ENCODE results near the gene PSME3. TPM values are rescaled to one million over a fixed set of nuclear protein-coding genes. Genes with fewer than 3 reads are reported as not detected.

Gene PSME3
- total and polyA plus RNA-seq, 4 donors = 25.0 to 55.3 (median 39.8) TPM

GRCh38 chr17:42848093-42848492 lies 14.9 kb downstream of the PSME3 start:
- no peak overlapping the region for H3K9ac ChIP-seq (ENCODE audit: low read depth in 1 of 2, low read length in 2 of 2)
- no peak for DNase-seq (ENCODE audit: low spot score)
- TF ChIP-seq ATF3 (IDR thresholded peaks at IDR 0.05) (no peak), MAX (IDR thresholded peaks at IDR 0.05) (no peak), GABPA (IDR thresholded peaks at IDR 0.05 in 1 of 2, conservative IDR thresholded peaks at IDR 0.05 in 1 of 2) (no peak), FOXA1 (IDR thresholded peaks at IDR 0.05) (no peak), JUND (IDR thresholded peaks at IDR 0.05) (no peak), YY1 (IDR thresholded peaks at IDR 0.05) (no peak), HNF4G (IDR thresholded peaks at IDR 0.05) (no peak), CTCF (IDR thresholded peaks at IDR 0.05; ENCODE audit: low read depth, low read length, missing input control) (no peak), FOXA2 (IDR thresholded peaks at IDR 0.05) (no peak)
- no peaks in the 10 kb centered on the region for H3K9me3 ChIP-seq (ENCODE audit: control insufficient read depth in 4 of 4, low read length in 3 of 4)
- 87% methylated on average over 3 of the region's 3 CpGs for WGBS
- H3K27me3 ChIP-seq (ENCODE audit: control insufficient read depth in 4 of 4, insufficient read depth in 4 of 4, low read length in 3 of 4) = no peaks in the 10 kb centered on the region
- no peak overlapping the region for H3K4me3 ChIP-seq (ENCODE audit: low read depth in 1 of 3, low read length in 3 of 3)
- H3K27ac ChIP-seq (ENCODE audit: low read depth in 1 of 2, low read length in 2 of 2) = no peak overlapping the region
- H3K36me3 ChIP-seq (ENCODE audit: control insufficient read depth in 4 of 4, insufficient read depth in 3 of 4, low read depth in 1 of 4, low read length in 3 of 4) = peaks cover 5 to 21% (median 7%) of the 10 kb centered on the region in 4 donors
- H3K4me1 ChIP-seq (ENCODE audit: control insufficient read depth in 4 of 4, insufficient read depth in 4 of 4, low read length in 3 of 4) = peaks cover 0 to 21% (median 16%) of the 10 kb centered on the region in 4 donors

GRCh38 chr17:42849031-42849430 lies 15.8 kb downstream of the PSME3 start:
- H3K27ac ChIP-seq (ENCODE audit: low read depth in 1 of 2, low read length in 2 of 2) = no peak overlapping the region
- no peak overlapping the region for H3K9ac ChIP-seq (ENCODE audit: low read depth in 1 of 2, low read length in 2 of 2)
- WGBS = 95% methylated on average over 9 of the region's 9 CpGs
- no peak for DNase-seq (ENCODE audit: low spot score)
- no peak overlapping the region for H3K4me3 ChIP-seq (ENCODE audit: low read depth in 1 of 3, low read length in 3 of 3)
- no peaks in the 10 kb centered on the region for H3K27me3 ChIP-seq (ENCODE audit: control insufficient read depth in 4 of 4, insufficient read depth in 4 of 4, low read length in 3 of 4)
- peaks cover 0 to 17% (median 15%) of the 10 kb centered on the region in 4 donors for H3K4me1 ChIP-seq (ENCODE audit: control insufficient read depth in 4 of 4, insufficient read depth in 4 of 4, low read length in 3 of 4)
- TF ChIP-seq FOXA1 (IDR thresholded peaks at IDR 0.05) (no peak), NR2F2 (IDR thresholded peaks at IDR 0.05) (no peak), REST (IDR thresholded peaks at IDR 0.05) (no peak), ATF3 (IDR thresholded peaks at IDR 0.05) (no peak), SP1 (IDR thresholded peaks at IDR 0.05) (no peak), YY1 (IDR thresholded peaks at IDR 0.05) (no peak), GABPA (IDR thresholded peaks at IDR 0.05 in 1 of 2, conservative IDR thresholded peaks at IDR 0.05 in 1 of 2) (no peak), JUND (IDR thresholded peaks at IDR 0.05) (no peak), RAD21 (IDR thresholded peaks at IDR 0.05) (no peak), HNF4G (IDR thresholded peaks at IDR 0.05) (no peak), CTCF (IDR thresholded peaks at IDR 0.05; ENCODE audit: low read depth, low read length, missing input control) (no peak), ZBTB33 (IDR thresholded peaks at IDR 0.05) (no peak), HNF4A (conservative IDR thresholded peaks at IDR 0.05) (no peak), MAX (IDR thresholded peaks at IDR 0.05) (no peak), RXRA (IDR thresholded peaks at IDR 0.05) (no peak), TAF1 (conservative IDR thresholded peaks at IDR 0.05) (no peak), EGR1 (IDR thresholded peaks at IDR 0.05; ENCODE audit: low read depth in 2 of 2) (no peak)
- no peaks in the 10 kb centered on the region for H3K9me3 ChIP-seq (ENCODE audit: control insufficient read depth in 4 of 4, low read length in 3 of 4)
- peaks cover 5 to 16% (median 5%) of the 10 kb centered on the region in 4 donors for H3K36me3 ChIP-seq (ENCODE audit: control insufficient read depth in 4 of 4, insufficient read depth in 3 of 4, low read depth in 1 of 4, low read length in 3 of 4)

Measured in liver (tissue), 9 donors.